ENCODE results near the gene COL2A1. TPM values are rescaled to one million over a fixed set of nuclear protein-coding genes. Genes with fewer than 3 reads are reported as not detected.

The COL2A1 gene
- total RNA-seq, 1 donor from 2014 or later = not detected

GRCh38 chr12:48029491-48030172, 25.4 kb upstream of the COL2A1 start:
- DNase-seq = no peak

GRCh38 chr12:48028541-48029431, 24.5 kb upstream of the COL2A1 start:
- no peak for DNase-seq

GRCh38 chr12:48027183-48028002, 23.1 kb upstream of the COL2A1 start:
- no peak for DNase-seq

GRCh38 chr12:48026060-48026827, 22.0 kb upstream of the COL2A1 start:
- DNase-seq = no peak

DNA sequence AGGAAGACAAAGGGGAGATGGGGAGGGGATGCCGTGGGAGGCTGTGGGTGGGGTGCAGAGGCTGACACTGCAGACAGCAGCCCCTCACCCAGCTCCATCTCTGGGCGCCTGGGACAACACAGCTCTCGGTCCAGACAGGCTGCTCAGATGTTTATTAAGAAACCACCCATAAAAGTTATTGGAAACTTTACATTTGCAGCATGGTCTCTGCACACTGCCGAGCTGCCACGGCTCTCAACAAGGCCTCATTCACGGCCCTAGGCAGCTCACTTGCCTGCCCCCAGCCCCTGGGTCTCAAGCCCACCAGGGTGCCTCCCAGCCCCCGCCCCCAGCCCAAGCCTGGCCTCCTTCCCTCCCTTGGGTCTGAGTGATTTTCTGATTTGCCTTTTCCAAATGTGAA, 21.0 kb upstream of the COL2A1 start:
- no peak for DNase-seq

DNA sequence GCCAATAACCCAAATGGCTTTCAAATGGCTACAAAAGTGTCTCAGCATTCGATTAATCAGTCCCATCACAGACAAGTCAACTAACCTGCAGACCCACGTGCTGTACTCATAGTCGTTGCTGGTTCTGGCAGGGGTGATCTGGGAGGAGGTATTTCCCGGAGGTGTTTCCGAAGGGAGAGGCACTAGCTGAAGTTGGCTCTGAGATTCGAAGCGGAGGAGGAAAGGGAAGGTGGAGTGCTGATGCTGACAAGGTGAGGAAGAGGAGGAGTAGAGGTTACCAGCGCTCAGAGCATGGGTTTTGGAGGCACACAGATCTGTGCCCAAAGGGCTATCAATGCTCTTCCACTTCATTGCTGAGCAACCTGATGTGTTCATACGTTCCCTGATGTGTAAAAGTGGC, 20.5 kb upstream of the COL2A1 start:
- no peak for DNase-seq

- no peak for DNase-seq
Measured at GRCh38 chr12:48023386-48023785, 19.1 kb upstream of the COL2A1 start.

DNA sequence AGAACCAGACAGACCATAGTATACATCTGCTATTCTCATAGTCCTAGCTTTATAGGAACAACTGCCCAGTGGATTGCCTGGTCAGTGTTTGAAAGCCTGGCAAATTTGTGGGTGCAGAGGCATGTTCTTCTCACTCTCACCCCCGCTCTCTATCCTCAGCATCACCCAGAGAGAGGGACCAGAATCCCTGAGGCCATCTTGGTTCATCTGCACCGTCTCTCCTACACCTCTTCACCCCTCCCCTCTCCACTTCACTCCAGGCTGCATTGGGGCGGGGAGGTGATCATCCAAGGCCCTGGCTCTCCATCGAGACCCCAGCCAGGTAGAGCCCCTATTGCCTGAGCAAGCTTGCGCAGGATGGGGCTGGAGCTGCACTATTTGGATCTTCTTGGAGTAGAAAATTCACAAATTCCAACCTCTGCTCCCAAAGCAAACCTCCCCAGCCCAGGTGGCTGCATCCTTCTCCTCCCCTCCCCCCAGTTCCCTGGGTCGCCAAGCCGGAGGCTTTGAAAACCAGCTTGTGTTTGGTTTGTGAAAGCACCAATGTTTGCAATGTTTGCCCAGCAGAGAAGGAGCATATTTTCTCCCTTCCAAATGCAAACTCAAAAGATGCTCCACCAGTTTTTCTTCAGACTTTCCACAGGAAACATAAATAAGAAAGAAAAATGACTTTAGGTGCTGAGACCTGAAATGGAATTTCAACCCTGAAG, 18.6 kb upstream of the COL2A1 start:
- DNase-seq = no peak

DNA sequence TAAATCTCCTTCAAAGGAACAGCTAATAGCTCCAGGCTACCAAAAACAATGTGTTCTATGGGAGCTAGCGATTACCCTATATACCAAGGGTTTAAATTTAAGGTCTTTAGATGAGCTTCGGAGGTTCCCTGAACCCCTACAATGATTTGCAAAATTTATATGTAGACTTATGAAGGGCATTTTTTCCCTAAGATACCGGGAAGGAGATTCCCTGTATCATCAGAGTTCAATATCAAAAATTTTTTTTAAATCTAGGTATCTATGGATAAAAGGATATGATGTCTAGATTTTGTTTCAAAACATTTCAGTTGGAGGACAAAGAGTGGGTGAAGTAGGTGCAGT, 17.9 kb upstream of the COL2A1 start:
- no peak for DNase-seq

- no peak for DNase-seq
Measured at GRCh38 chr12:48021485-48022179, 17.4 kb upstream of the COL2A1 start.

DNA sequence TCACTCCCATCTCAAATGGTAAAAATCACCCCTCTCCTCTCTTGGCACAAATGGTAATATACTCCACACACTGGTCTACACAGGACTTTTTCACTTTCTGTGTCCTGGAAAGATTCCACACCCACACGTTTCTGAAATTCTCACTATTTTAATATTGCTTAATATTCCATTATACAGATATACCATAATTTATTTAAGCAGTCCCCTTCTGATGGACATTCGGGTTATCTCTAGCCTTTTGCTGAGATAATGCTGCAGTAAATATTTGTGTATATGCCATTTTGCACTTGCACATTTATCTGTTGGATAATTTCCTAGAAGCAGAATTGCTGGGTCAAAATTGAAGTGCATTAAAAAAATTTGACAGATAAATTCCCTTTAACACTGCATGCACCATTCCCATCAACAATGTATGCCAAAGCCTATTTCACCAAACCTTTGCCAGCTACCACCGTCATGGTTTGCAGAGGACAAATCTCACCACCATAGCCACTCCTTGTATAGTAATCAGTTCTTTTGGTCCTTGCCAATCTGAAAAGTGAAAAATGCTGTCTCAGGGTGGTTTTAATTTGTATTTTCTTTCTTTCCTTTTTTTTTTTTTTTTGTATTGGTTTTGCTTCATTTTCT, 15.5 kb upstream of the COL2A1 start:
- no peak for DNase-seq

DNA sequence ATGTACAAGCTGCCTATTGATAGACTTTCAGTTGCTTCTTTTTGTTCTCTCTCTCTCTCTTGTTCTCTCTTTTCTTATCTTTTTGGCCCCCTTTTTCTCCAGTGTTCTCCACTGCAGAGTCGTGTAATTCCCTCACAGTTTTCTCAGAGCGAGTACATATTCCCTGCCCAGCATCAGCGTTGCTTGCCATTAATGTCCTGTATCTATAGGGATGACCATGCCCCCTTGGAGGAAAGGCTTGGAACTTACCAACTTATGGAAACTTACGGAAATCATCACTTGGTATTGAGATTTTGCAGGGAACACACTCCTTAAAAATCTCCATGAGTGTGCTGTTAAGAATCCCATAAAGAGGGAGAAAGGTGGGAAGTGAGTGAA, 14.3 kb upstream of the COL2A1 start:
- no peak for DNase-seq

- no peak for DNase-seq
Measured at GRCh38 chr12:48017921-48018617, 13.8 kb upstream of the COL2A1 start.

- no peak for DNase-seq
Measured at GRCh38 chr12:48017496-48017895, 13.2 kb upstream of the COL2A1 start.

- peak; percentile 16 for DNase-seq
Measured at GRCh38 chr12:48016373-48017020, 12.2 kb upstream of the COL2A1 start.

GRCh38 chr12:48015954-48016353, 11.7 kb upstream of the COL2A1 start:
- DNase-seq = no peak

DNA sequence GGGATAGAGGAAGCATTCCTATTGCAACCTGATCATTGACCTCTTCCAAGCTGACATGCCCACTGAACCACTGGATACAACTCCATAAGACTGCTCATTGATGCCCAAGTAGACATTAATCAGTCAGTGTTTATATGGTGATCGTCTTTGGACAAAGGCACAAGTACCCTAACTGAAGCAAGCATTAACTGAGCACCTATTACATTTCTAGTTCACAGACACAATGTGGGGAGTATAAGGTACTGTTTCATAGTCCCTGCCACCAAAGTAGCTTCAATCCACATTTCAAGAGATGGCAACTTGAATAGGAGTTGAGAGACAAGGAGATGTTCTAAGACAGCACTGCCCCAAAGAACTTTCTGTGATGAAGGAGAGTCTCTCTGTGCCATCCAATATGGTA, 10.9 kb upstream of the COL2A1 start:
- no peak for DNase-seq

DNA sequence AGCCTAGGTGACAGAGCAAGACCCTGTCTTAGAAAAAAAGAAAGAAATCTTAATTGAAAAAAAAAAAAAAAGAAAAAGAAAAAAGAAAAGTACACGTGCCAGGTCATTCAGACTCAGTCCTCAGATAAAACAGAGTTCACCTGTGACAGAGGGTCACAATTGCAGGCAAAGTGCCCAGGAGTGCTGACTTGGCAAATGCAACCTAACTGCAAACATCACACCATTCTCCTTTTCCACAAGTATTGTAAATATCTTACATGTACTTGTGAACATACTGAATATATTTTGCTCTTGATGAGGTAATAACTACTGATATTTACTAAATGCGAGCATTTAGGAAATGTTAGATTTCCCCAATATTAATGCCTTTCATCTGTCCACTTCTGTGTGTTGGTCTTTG, 9.0 kb upstream of the COL2A1 start:
- DNase-seq = no peak

GRCh38 chr12:48012070-48012469, 7.8 kb upstream of the COL2A1 start:
- DNase-seq = no peak

All from dermis blood vessel endothelial cell (primary cell).